Measurements from ENCODE around the gene IL24. TPM values are rescaled to one million over a fixed set of nuclear protein-coding genes. Genes with fewer than 3 reads are reported as not detected.

Gene IL24
- polyA plus RNA-seq, 1 donor (not counting 4 experiments of a cell fraction or from before 2014, with no cell fraction given) = 2.3 TPM

DNA sequence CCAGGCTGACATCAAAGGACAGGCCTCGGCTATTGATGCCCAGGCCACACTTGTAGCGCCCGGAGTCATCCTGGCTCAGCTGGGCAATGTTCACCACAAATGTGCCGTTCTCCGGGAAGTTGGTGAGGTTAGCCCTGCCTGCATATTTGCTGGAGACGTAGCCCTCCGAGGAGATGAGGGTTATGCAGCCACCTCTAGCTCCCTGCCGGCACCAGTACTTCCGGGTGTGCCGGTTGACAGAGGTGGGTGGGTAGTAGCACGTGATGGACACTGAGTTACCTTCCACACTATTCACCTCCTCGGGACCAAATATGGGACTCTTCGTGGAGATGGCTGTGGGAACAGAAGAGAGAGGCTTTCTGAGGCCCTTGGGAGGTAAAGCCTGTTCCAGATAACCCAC lies 41.9 kb downstream of the IL24 start:
- Histone ChIP-seq H3K9ac (ENCODE audit: control insufficient read depth, extremely low read depth, insufficient read depth, low read length) (no peak overlapping the region), H3K9me3 (ENCODE audit: control insufficient read depth, low read depth, low read length) (no peaks in the 10 kb centered on the region), H3K79me2 (ENCODE audit: control insufficient read depth, insufficient read depth, low read length) (no peaks in the 10 kb centered on the region)

GRCh38 chr1:206939841-206940587 lies 42.8 kb downstream of the IL24 start:
- no peak overlapping the region for H3K4me2 ChIP-seq (ENCODE audit: control insufficient read depth, extremely low read depth, insufficient read depth, low read depth, low read length)
- TF ChIP-seq, protein P1, sequence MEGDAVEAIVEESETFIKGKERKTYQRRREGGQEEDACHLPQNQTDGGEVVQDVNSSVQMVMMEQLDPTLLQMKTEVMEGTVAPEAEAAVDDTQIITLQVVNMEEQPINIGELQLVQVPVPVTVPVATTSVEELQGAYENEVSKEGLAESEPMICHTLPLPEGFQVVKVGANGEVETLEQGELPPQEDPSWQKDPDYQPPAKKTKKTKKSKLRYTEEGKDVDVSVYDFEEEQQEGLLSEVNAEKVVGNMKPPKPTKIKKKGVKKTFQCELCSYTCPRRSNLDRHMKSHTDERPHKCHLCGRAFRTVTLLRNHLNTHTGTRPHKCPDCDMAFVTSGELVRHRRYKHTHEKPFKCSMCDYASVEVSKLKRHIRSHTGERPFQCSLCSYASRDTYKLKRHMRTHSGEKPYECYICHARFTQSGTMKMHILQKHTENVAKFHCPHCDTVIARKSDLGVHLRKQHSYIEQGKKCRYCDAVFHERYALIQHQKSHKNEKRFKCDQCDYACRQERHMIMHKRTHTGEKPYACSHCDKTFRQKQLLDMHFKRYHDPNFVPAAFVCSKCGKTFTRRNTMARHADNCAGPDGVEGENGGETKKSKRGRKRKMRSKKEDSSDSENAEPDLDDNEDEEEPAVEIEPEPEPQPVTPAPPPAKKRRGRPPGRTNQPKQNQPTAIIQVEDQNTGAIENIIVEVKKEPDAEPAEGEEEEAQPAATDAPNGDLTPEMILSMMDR (optimal IDR thresholded peaks at IDR 0.05 in 1 of 3, IDR thresholded peaks at IDR 0.05 in 1 of 3, conservative IDR thresholded peaks at IDR 0.05 in 1 of 3; ENCODE audit: extremely low read depth in 1 of 3, insufficient read depth in 2 of 3, low read length in 3 of 3) = no peak
- no peak for TF ChIP-seq EZH2 (IDR thresholded peaks at IDR 0.05; ENCODE audit: low read length)
- no peaks in the 10 kb centered on the region for H4K20me1 ChIP-seq (ENCODE audit: control insufficient read depth, extremely low read depth, insufficient read depth, low read length)
- H2AFZ ChIP-seq (ENCODE audit: control insufficient read depth, low read length) = no peak overlapping the region
- no peaks in the 10 kb centered on the region for H3K79me2 ChIP-seq (ENCODE audit: control insufficient read depth, insufficient read depth, low read length)
- dilution Hi-C loops (cut with MboI; ENCODE audit: extremely low pct_ligation_motif_present, low sequenced_read_pairs) = no loop called here
- no peaks in the 10 kb centered on the region for H3K9me3 ChIP-seq (ENCODE audit: control insufficient read depth, low read depth, low read length)
- H3K36me3 ChIP-seq (ENCODE audit: control insufficient read depth in 2 of 2, extremely low read depth in 1 of 2, insufficient read depth in 2 of 2, low read length in 2 of 2) = no peaks in the 10 kb centered on the region
- H3K9ac ChIP-seq (ENCODE audit: control insufficient read depth, extremely low read depth, insufficient read depth, low read length) = no peak overlapping the region
- peaks cover 6% of the 10 kb centered on the region for H3K4me1 ChIP-seq (ENCODE audit: control insufficient read depth, extremely low read depth, insufficient read depth, low read length)
- FAIRE-seq (no peak), DNase-seq (ENCODE audit: low read depth, low spot score) (no peak)
- H3K9me1 ChIP-seq (ENCODE audit: control insufficient read depth, extremely low read depth, insufficient read depth, low read length) = no peaks in the 10 kb centered on the region
- H3K4me3 ChIP-seq (ENCODE audit: control insufficient read depth in 2 of 3, extremely low read depth in 1 of 3, insufficient read depth in 2 of 3, low read depth in 1 of 3, low read length in 3 of 3) = no peak overlapping the region
- peaks cover 3% of the 10 kb centered on the region for H3K27me3 ChIP-seq (ENCODE audit: control insufficient read depth, extremely low read depth, insufficient read depth, low read length)
- no peak overlapping the region for H3K27ac ChIP-seq (ENCODE audit: control insufficient read depth, insufficient read depth, low read length)

More for the DNA sequence above, 41.9 kb downstream of the IL24 start:
- H3K4me1 ChIP-seq (ENCODE audit: control insufficient read depth, extremely low read depth, insufficient read depth, low read length) = peaks cover 6% of the 10 kb centered on the region
- dilution Hi-C loops (cut with MboI; ENCODE audit: extremely low pct_ligation_motif_present, low sequenced_read_pairs) = no loop called here
- H3K27ac ChIP-seq (ENCODE audit: control insufficient read depth, insufficient read depth, low read length) = no peak overlapping the region
- no peaks in the 10 kb centered on the region for H3K27me3 ChIP-seq (ENCODE audit: control insufficient read depth, extremely low read depth, insufficient read depth, low read length)
- FAIRE-seq (no peak), DNase-seq (ENCODE audit: low read depth, low spot score) (no peak)
- no peak for TF ChIP-seq EZH2 (IDR thresholded peaks at IDR 0.05; ENCODE audit: low read length)
- TF ChIP-seq, protein P1 (optimal IDR thresholded peaks at IDR 0.05 in 1 of 3, IDR thresholded peaks at IDR 0.05 in 1 of 3, conservative IDR thresholded peaks at IDR 0.05 in 1 of 3; ENCODE audit: extremely low read depth in 1 of 3, insufficient read depth in 2 of 3, low read length in 3 of 3) = no peak
- no peak overlapping the region for H3K4me2 ChIP-seq (ENCODE audit: control insufficient read depth, extremely low read depth, insufficient read depth, low read depth, low read length)
- no peaks in the 10 kb centered on the region for H4K20me1 ChIP-seq (ENCODE audit: control insufficient read depth, extremely low read depth, insufficient read depth, low read length)
- no peak overlapping the region for H2AFZ ChIP-seq (ENCODE audit: control insufficient read depth, low read length)
- no peak overlapping the region for H3K4me3 ChIP-seq (ENCODE audit: control insufficient read depth in 2 of 3, extremely low read depth in 1 of 3, insufficient read depth in 2 of 3, low read depth in 1 of 3, low read length in 3 of 3)
- H3K36me3 ChIP-seq (ENCODE audit: control insufficient read depth in 2 of 2, extremely low read depth in 1 of 2, insufficient read depth in 2 of 2, low read length in 2 of 2) = no peaks in the 10 kb centered on the region
- no peaks in the 10 kb centered on the region for H3K9me1 ChIP-seq (ENCODE audit: control insufficient read depth, extremely low read depth, insufficient read depth, low read length)
